AG04449 (cell line): ENCODE data around the gene GDF11.

Experiments used
- CTCF ChIA-PET: fragments of 350-600 bp; formaldehyde crosslinking; extraction: SDS; loops from one replicate; lab custom pipeline; 2021; ENCODE audit warnings: antibody characterized with exemption; lab: Yijun Ruan, JAX
- POLR2A ChIA-PET: fragments of 400-600, 350-600 bp; formaldehyde crosslinking; extraction: SDS; loops from one replicate; lab custom pipeline; 2020; ENCODE audit warnings: antibody characterized with exemption, inconsistent platforms; lab: Yijun Ruan, JAX
- DNase-seq: peaks from one replicate; pipeline ENCODE4 v3.0.0-alpha.2; 2010; ENCODE audit warnings: low read depth, low spot score
- H3K4me3 ChIP-seq: 2 replicates; pipeline ENCODE4 v1.5.1; 2011; ENCODE audit warnings: low read depth, mild to moderate bottlenecking, control low read depth, low read length
- TF ChIP-seq, protein P1 (sequence below): IDR thresholded peaks from one replicate; pipeline ENCODE4 v1.5.1; 2011; ENCODE audit warnings: mild to moderate bottlenecking, moderate library complexity, low read length, control low read depth, inconsistent platforms; ENCODE audit not compliant: insufficient read depth; ENCODE audit errors: missing control alignments

GDF11 gene

DNA sequence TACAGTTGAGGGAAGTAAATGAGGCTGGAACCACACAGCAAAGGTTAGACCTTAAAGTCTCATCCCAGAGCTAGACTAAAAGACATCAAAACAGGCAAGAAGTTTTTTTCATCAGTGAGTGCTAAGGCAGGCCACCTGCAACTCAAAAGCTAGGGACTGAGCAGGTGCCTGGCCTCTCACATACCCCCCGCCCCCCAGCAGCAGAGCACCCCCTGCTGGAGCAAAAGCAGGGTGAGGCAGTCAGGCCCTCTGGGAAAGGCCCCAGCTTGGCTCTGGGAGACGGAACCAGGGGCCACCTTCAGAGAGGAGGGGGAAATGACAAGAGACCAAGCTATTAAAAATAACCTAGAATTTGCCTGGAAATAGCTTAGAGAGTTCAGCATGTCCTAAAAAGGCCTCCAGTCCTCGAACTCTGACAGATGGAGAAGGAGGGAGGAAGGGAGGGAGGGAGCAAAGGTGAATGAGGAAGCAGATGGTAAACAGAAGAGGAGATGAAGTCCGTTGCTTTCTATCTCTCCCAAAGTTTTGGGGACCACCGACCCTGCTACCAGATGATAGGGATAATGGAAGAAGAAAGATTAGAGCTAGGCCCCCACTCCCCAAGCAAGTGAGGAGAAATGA is 37.0 kb upstream of the GDF11 start:
- no peak for DNase-seq
- TF ChIP-seq, protein P1, sequence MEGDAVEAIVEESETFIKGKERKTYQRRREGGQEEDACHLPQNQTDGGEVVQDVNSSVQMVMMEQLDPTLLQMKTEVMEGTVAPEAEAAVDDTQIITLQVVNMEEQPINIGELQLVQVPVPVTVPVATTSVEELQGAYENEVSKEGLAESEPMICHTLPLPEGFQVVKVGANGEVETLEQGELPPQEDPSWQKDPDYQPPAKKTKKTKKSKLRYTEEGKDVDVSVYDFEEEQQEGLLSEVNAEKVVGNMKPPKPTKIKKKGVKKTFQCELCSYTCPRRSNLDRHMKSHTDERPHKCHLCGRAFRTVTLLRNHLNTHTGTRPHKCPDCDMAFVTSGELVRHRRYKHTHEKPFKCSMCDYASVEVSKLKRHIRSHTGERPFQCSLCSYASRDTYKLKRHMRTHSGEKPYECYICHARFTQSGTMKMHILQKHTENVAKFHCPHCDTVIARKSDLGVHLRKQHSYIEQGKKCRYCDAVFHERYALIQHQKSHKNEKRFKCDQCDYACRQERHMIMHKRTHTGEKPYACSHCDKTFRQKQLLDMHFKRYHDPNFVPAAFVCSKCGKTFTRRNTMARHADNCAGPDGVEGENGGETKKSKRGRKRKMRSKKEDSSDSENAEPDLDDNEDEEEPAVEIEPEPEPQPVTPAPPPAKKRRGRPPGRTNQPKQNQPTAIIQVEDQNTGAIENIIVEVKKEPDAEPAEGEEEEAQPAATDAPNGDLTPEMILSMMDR = peak; percentile 36
- no peak overlapping the region for H3K4me3 ChIP-seq
- POLR2A ChIA-PET = interaction anchor here (1.0 kb wide), 1 partner anchor 47 kb away, joined by 3 read pairs; no protein-coding TSS in a partner anchor
- CTCF ChIA-PET = interaction anchor here (1.0 to 1.1 kb wide), 3 partner anchors 10 to 24 kb away, joined by 3 read pairs; no protein-coding TSS in a partner anchor

GRCh38 chr12:55706568-55707218 is 36.2 kb upstream of the GDF11 start:
- POLR2A ChIA-PET = interaction anchor here (1.2 kb wide), 1 partner anchor 23 kb away, joined by 3 read pairs; no protein-coding TSS in a partner anchor

DNA sequence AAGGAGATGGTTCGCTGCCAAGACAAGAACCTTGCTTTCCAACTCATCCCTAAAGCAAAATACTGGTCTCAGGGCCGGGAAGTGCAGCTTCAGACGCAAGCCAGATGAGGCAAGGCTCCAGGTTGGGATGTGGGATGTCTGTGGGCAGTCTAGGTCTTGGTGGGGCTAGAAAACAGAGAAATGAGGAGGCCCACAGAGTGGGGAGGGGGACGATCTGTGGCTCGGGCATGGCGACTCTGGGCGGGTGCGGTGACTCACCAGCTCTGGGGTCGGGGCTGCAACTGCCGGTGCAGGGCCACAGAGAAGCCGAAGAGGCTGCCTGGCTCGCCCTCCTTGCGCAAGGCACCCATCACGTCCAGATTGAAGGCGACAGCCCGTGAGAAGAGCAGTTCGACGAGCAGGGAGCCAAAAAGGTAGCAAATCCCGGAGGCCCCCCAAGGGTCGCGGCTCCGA is 35.7 kb upstream of the GDF11 start:
- peak overlapping the region; percentile 64 for H3K4me3 ChIP-seq
- CTCF ChIA-PET = interaction anchor here (1.4 to 1.6 kb wide), 2 partner anchors 51 to 60 kb away, joined by 5 to 8 read pairs; no protein-coding TSS in a partner anchor

More at GRCh38 chr12:55706568-55707218, 36.2 kb upstream of the GDF11 start:
- CTCF ChIA-PET = interaction anchor here (1.1 to 1.6 kb wide), 3 partner anchors 23 to 60 kb away, joined by 3 to 8 read pairs (median 5); no protein-coding TSS in a partner anchor
- peak overlapping the region; percentile 64 for H3K4me3 ChIP-seq
- DNase-seq = no peak
- TF ChIP-seq, protein P1 = no peak

GRCh38 chr12:55707841-55708694 is 34.9 kb upstream of the GDF11 start, which contains the start of gene ITGA7:
Gene ITGA7 (minus strand): TSS chr12:55707904. CDS start chr12:55707682, 222 bp downstream.
- no peak for DNase-seq
- CTCF ChIA-PET = interaction anchor here (1.4 to 1.6 kb wide), 2 partner anchors 52 to 61 kb away, joined by 5 to 8 read pairs; no protein-coding TSS in a partner anchor
- POLR2A ChIA-PET = interaction anchor here (1.2 kb wide), 1 partner anchor 22 kb away, joined by 3 read pairs; no protein-coding TSS in a partner anchor

More for the DNA sequence above, 35.7 kb upstream of the GDF11 start:
- TF ChIP-seq, protein P1 = no peak
- no peak for DNase-seq
- POLR2A ChIA-PET = interaction anchor here (1.2 kb wide), 1 partner anchor 22 kb away, joined by 3 read pairs; no protein-coding TSS in a partner anchor

GRCh38 chr12:55708695-55709233 is 34.2 kb upstream of the GDF11 start:
- peak overlapping the region; percentile 18 for H3K4me3 ChIP-seq
- TF ChIP-seq, protein P1 = no peak
- CTCF ChIA-PET = interaction anchor here (1.6 kb wide), 1 partner anchor 62 kb away, joined by 5 read pairs; no protein-coding TSS in a partner anchor
- no peak for DNase-seq
- POLR2A ChIA-PET = no interaction called here

More at GRCh38 chr12:55707841-55708694, 34.9 kb upstream of the GDF11 start, which contains the start of gene ITGA7:
- H3K4me3 ChIP-seq = peak within 1 kb of the TSS; percentile 64
- TF ChIP-seq, protein P1 = no peak
